Measurements from ENCODE around the gene TCP11L1.
"Not testable (repeated sequence)": the region's sequence is repeated elsewhere in the genome, so short reads cannot be mapped to it uniquely, and the experiment has no call there.

The TCP11L1 gene

GRCh38 chr11:33029218-33029617 is 10.2 kb upstream of the TCP11L1 start:
- not testable (repeated sequence) for DNase-seq (ENCODE audit: low spot score)

- no peak for DNase-seq (ENCODE audit: low spot score)
These were observed 5.9 kb upstream of the TCP11L1 start for GRCh38 chr11:33033493-33033892.

- DNase-seq (ENCODE audit: low spot score): no peak
These were observed 4.4 kb upstream of the TCP11L1 start for GRCh38 chr11:33035011-33035410.

- DNase-seq (ENCODE audit: low spot score): no peak
These were observed 875 bp downstream of the TCP11L1 start for GRCh38 chr11:33040033-33040861.

DNA sequence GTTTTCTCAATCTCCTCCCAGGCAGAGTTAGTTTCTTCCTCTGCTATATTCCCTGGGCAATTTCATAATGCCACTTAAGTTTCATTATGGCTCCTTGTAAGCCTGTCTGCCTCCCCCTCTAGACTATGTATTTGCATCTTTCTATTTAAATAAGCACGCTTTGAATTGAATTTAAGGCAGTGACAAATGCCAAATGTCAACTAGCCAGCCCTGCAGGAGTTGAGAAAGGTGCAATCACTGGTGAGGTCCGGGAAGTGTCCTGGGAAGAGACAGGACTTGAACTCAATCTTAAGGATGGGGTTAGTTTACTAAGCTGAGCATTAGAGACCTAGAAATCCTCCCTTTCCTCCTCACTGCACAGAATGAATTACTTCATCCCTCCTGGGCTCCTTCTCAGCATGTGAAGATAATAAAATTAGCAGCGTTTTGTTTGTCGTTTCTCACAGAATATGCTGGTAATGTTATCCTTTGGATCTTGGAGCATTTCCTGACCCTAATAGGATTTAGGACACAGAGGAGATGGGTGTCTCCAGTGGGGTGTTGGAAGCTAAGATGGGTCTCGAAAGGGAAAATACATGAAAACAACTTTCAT is 1.6 kb downstream of the TCP11L1 start:
- DNase-seq (ENCODE audit: low spot score): no peak

GRCh38 chr11:33043221-33043830 is 4.0 kb downstream of the TCP11L1 start:
- no peak for DNase-seq (ENCODE audit: low spot score)

DNA sequence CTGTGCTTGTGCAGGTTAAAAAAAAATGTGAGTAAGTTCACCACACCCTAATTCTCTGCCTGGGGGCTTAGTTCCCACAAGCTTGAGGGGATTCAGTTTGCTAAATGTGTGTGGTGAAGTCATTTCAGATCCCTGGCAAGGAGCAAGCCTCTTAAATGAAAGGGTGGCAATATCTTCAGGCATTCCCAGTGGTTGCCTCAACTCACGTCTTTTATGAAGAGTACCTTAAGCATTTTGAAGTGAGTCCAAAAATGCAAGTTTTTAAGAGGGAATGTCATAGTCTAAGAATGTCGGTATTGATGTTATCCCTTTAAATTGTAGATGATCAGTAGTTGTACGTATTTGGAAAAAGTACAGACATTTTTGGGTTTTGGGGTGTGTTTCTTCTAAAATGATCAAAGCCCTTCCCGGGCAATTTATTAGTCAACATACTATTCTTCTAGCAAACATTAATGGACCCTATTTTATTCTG is 4.9 kb downstream of the TCP11L1 start:
- no peak for DNase-seq (ENCODE audit: low spot score)

GRCh38 chr11:33045551-33046255 is 6.3 kb downstream of the TCP11L1 start:
- DNase-seq (ENCODE audit: low spot score): no peak

DNA sequence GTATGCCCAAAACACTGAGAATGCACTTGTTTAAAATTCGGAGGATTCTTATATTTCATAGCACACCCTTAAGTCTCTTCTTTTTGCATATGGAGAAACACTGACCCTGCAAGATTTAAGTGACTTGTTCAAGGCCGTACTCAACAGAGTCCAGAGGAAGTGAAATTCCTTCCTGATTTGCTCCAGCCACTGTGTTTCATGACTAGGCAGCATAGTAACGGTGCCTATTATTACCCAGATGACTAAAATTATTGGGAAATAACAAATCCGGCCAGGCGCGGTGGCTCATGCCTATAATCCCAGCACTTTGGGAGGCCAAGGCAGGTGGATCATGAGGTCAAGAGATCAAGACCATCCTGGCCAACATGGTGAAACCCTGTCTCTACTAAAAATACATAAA is 9.3 kb downstream of the TCP11L1 start:
- not testable (repeated sequence) for DNase-seq (ENCODE audit: low spot score)

GRCh38 chr11:33049565-33050408 is 10.4 kb downstream of the TCP11L1 start:
- DNase-seq (ENCODE audit: low spot score): not testable (repeated sequence)

DNA sequence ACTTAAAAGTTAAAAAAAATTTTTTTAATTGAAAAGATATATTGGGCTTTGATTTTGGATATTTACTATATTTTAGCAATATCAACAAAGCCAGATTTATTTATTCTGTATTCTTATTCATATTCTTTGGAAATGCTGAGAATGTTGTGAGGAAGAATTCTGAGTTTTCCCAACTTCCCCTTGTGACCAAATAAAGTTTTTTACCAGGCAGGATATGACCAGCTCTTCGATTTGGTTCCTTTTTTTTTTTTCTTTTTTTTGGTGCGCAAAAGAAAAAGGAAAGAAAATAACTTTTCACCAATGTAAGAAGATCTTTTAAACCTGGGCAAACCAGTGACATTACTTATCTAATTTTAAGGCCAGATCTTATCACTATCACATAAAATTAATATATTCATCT is 12.9 kb downstream of the TCP11L1 start:
- no peak for DNase-seq (ENCODE audit: low spot score)

DNA sequence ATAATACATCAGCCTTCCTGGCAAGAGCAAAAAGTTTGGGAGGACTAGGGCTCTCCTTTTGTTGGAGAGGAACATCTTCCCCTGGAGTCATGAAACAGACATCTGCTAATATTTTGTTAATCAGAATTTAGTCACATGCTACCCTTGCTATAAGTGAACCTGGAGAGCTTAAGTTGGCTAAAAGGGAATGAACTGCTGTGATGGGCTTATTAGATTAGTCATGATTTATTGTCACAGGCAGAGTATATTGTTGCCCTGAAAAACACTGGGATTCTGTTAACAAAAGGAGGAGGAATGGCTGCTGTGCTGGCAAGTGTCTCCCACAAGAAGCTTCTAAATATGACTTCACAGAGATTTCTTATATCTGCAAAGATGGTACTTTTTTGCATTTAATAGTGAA is 16.0 kb downstream of the TCP11L1 start:
- no peak for DNase-seq (ENCODE audit: low spot score)

- DNase-seq (ENCODE audit: low spot score): no peak
These were observed 17.9 kb downstream of the TCP11L1 start for GRCh38 chr11:33057284-33057683.

DNA sequence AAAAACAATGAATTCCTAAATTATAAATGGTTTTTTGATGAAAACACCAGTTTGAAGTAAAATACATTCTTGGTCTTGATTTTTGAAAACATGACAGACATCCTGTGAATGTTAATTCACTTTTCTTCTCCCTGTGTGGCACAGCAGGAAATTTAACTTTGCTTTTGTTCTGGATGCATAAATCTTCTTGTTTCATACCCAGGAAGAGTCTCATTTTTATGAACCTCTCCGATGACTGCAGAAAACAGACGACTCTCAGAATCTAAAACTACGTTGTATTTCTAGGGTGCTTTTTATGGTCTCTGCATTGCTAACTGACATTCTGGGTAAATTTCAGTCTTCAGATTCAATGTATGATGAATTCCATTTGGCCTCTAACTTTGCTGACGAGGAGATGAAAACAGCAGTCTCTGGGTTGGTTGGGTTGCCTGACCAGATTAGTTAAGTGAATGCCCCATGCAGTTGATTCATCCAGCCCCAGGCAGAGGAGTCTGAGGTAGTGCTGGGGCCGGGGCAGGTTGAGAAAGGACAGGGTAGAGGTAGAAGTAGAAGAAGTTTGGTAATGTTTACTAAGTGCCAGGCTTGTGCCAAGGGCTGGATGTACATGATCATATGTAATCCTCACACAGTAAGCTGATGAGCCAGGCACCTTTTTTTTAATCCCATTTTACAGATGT is 20.1 kb downstream of the TCP11L1 start:
- DNase-seq (ENCODE audit: low spot score): no peak

GRCh38 chr11:33060271-33060670 is 20.9 kb downstream of the TCP11L1 start:
- DNase-seq (ENCODE audit: low spot score): no peak

GRCh38 chr11:33062137-33062536 is 22.8 kb downstream of the TCP11L1 start:
- no peak for DNase-seq (ENCODE audit: low spot score)

DNA sequence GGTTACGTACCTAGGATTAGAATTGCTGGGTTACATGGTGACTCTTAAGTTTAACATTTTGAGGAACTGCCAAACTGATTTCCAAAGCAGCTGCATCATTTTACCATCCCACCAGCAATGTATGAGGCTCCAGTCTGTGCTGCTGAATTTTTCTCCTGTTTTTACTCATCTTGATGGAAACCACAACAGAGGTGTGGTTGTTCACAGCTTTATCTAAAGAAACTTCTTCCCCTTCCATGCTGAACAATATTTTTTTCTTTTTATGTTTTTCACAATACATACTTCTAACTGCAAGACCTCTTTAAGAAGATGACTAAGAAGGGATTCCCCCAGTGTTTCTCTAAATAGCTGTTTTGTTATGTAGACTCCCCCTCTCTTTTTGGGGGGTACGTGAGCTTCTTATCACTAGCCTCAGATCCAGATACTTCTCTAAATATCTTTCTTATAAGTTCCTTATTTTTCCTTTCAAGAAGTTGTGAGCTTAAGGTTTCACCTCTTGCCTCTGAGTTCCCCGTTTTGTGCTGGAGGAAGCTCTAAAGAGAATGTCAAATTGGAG is 24.0 kb downstream of the TCP11L1 start:
- DNase-seq (ENCODE audit: low spot score): no peak

DNA sequence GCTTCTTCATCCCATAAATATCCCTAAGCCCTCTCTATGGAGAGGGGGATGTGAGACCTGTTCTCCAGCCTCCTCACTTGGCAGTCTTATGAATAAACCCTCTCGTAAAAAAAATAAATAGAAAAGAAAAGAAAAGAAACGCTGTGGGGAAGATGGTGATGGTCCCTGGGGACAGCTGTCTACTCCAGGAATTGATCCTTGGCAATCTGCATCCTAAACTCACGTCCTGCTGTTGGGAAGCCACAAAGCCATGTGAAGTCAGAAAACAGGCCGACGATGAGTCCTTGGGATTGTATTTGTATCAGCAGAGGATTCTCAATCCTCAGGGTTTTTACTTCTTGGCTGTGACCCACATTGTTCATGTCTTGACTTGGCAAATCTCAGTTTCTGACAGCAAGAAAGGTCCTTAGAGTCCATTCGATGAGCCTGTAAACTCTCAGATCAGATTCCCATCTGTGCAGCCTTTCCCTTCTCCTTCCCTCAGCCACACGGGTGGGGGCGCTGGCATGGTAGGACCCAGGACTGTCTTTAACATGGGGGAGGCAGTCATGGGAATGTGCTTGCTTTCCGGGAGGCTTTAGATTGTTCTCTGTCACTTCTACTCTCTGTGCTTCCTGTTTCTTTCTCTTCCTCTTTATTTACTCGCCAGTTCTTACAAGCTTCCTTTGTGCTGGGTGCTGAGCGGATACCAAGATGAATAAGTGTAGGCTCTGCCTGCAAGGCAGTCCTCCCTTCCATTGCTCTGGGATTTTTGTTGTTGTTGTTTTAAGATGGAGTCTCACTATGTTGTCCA is 24.9 kb downstream of the TCP11L1 start:
- DNase-seq (ENCODE audit: low spot score): no peak

DNA sequence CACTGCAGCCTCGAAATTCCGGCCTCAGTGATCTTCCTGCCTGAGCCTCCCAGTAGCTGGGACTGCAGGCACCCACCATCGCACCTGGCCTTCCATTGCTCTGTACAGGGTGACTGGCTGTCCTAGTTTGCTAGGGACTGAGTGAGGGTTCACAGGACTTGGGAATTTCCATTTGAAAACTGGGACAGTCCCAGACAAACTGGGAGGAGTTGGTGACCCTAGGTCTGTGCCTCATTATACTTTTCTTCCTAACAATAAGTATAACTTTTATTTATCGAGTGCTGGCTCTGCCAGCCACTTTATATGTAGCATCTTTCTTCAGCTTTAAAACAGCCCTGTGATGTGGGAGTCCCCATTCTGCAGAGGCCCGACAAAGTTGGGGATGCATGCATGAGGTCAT is 25.5 kb downstream of the TCP11L1 start:
- DNase-seq (ENCODE audit: low spot score): no peak
